Right atrium auricular region (tissue), 2 donors: Measurements from ENCODE around the gene SHLD2. TPM values are rescaled to one million over a fixed set of nuclear protein-coding genes. Genes with fewer than 3 reads are reported as not detected.
A peak's percentile ranks its signal among the peaks of the same experiment; 100 is the strongest.

Experiments
- DNase-seq: peaks from one replicate; pipeline ENCODE4 v3.0.0-alpha.2; 2019; ENCODE audit warnings: low spot score
- H3K27ac ChIP-seq, 2 donors: fragments of 200-600 bp; sonication (generic); 1 replicate in 1 of 2; 2 replicates in 1 of 2; pipeline ENCODE4 v1.5.1; 2016 to 2019
- H3K27me3 ChIP-seq, 2 donors: fragments of 200-600 bp; sonication (generic); one replicate each; pipeline versions ENCODE4 v1.5.1 to v1.6.0; 2017 to 2019
- H3K36me3 ChIP-seq: fragments of 200-600 bp; sonication (generic); one replicate; pipeline ENCODE4 v1.5.1; 2016
- H3K4me1 ChIP-seq, 2 donors: fragments of 200-600 bp; sonication (generic); one replicate each; pipeline versions ENCODE4 v1.5.1 to v1.6.0; 2017 to 2019
- H3K4me3 ChIP-seq, 2 donors: fragments of 200-600 bp; sonication (generic); 1 replicate in 1 of 2; 2 replicates in 1 of 2; pipeline ENCODE4 v1.5.1; 2017 to 2019; ENCODE audit warnings: mild to moderate bottlenecking in 1 of 2, moderate library complexity in 1 of 2
- H3K9me3 ChIP-seq, 2 donors: fragments of 200-600 bp; sonication (generic); one replicate each; pipeline ENCODE4 v1.5.1; 2019
- total RNA-seq, 2 donors: library from RNA; depleted of rRNA; stranded (reverse); fragments of >200 nt; gene quantifications; one replicate each; pipeline ENCODE4 v1.1.0, GENCODE V29; 2016
- TF ChIP-seq, protein P1 (sequence below), 2 donors: fragments of 200-600 bp; sonication (generic); IDR thresholded peaks; one replicate each; pipeline ENCODE4 v1.5.1; 2019; ENCODE audit warnings: antibody characterized with exemption in 2 of 2

The SHLD2 gene, protein sequence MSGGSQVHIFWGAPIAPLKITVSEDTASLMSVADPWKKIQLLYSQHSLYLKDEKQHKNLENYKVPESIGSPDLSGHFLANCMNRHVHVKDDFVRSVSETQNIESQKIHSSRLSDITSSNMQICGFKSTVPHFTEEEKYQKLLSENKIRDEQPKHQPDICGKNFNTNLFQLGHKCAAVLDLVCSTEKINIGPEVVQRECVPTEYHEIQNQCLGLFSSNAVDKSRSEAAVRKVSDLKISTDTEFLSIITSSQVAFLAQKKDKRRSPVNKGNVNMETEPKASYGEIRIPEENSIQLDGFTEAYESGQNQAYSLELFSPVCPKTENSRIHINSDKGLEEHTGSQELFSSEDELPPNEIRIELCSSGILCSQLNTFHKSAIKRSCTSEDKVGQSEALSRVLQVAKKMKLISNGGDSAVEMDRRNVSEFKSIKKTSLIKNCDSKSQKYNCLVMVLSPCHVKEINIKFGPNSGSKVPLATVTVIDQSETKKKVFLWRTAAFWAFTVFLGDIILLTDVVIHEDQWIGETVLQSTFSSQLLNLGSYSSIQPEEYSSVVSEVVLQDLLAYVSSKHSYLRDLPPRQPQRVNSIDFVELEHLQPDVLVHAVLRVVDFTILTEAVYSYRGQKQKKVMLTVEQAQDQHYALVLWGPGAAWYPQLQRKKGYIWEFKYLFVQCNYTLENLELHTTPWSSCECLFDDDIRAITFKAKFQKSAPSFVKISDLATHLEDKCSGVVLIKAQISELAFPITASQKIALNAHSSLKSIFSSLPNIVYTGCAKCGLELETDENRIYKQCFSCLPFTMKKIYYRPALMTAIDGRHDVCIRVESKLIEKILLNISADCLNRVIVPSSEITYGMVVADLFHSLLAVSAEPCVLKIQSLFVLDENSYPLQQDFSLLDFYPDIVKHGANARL
- total RNA-seq = 10 to 100 TPM; 13.5 to 16.5 TPM

DNA sequence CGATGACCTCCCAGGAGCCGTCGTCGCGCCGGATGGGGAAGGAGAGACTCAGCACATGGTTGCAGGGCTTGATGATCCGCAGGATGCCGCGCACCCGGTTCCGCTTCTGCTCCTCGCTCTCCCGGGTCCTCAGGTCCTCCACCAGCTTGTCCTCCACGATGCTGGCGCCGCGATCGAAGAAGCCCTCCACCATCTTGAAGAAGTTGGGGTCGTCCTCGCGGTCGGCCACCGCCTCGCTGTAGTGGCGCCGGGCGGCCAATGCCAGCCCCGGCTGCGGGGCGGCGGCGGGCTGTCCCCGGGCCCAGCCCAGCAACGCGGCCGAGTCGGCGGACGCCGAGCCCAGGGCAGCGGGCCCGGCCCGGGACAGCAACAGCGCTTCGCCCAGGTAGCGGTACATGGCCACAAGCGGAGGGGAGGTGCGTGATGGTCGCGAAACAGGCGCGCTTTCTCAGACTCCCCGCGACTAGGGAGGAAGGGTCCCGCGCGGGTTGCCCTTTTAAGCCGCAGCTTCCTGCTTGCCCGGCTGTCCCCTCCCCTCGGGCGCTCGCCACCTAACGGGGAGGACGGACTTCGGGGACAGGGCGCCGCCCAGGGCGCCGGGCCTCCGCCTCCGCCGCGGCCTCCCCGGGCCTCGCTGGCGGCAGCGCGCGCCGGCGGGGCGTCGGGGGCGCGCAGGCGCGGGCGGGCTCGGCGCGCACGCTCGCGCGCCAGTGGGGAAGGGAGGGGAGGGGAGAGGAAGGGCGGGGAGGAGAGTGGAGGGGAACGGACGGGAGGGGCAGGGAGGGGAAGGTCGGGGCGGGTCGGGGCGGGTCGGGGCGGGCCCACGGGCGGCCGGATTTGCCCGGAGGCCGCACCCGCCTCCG is at the start of gene SHLD2, which contains the start of gene GLUD1:
Gene SHLD2, plus strand, starts transcription at position 834 of the 863 bp plus-strand sequence. CDS start 56,149 bp downstream, outside the sequence.
Gene GLUD1, minus strand, starts transcription at position 471 of the 863 bp plus-strand sequence. Its CDS starts 74 bp downstream, at position 397.
- Histone ChIP-seq H3K36me3 (no peaks in the 10 kb centered on the region), H3K27me3 (no peaks in the 10 kb centered on the region), H3K4me3 (peak within 1 kb of the TSS; percentile 79 to 82), H3K9me3 (no peaks in the 10 kb centered on the region), H3K27ac (peak within 1 kb of the TSS; percentile 98 to 99), H3K4me1 (peaks cover 0 to 34% of the 10 kb centered on the region in 2 donors)
- peak; percentile 91 for DNase-seq
- TF ChIP-seq, protein P1, sequence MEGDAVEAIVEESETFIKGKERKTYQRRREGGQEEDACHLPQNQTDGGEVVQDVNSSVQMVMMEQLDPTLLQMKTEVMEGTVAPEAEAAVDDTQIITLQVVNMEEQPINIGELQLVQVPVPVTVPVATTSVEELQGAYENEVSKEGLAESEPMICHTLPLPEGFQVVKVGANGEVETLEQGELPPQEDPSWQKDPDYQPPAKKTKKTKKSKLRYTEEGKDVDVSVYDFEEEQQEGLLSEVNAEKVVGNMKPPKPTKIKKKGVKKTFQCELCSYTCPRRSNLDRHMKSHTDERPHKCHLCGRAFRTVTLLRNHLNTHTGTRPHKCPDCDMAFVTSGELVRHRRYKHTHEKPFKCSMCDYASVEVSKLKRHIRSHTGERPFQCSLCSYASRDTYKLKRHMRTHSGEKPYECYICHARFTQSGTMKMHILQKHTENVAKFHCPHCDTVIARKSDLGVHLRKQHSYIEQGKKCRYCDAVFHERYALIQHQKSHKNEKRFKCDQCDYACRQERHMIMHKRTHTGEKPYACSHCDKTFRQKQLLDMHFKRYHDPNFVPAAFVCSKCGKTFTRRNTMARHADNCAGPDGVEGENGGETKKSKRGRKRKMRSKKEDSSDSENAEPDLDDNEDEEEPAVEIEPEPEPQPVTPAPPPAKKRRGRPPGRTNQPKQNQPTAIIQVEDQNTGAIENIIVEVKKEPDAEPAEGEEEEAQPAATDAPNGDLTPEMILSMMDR (IDR thresholded peaks at IDR 0.05) = no peak

DNA sequence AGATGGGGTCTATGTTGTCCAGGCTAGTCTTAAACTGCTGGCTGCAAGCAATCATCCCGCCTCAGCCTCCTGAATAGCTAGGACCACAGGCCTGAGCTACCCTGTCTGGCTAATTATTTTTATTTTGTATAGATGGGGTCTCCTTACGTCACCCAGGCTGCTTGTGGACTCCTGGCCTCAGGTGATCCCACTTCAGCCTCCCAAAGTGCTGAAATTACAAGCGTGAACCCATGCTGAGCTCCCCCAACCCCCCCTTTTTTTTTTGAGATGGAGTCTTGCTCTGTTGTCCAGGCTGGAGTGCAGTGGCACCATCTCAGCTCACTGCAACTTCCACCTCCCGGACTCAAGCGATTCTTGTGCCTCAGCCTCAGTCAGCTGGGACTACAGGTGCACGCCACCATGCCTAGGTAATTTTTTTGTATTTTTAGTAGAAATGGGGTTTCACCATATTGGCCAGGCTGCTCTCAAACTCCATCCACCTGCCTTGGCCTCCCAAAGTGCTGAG is 49.5 kb upstream of the SHLD2 start:
- peaks cover 19% of the 10 kb centered on the region for H3K36me3 ChIP-seq
- H3K9me3 ChIP-seq = no peaks in the 10 kb centered on the region
- TF ChIP-seq, protein P1 (IDR thresholded peaks at IDR 0.05) = no peak
- H3K27ac ChIP-seq = no peak overlapping the region
- H3K27me3 ChIP-seq = no peaks in the 10 kb centered on the region
- no peak for DNase-seq
- H3K4me1 ChIP-seq = no peaks in the 10 kb centered on the region
- H3K4me3 ChIP-seq = no peak overlapping the region

DNA sequence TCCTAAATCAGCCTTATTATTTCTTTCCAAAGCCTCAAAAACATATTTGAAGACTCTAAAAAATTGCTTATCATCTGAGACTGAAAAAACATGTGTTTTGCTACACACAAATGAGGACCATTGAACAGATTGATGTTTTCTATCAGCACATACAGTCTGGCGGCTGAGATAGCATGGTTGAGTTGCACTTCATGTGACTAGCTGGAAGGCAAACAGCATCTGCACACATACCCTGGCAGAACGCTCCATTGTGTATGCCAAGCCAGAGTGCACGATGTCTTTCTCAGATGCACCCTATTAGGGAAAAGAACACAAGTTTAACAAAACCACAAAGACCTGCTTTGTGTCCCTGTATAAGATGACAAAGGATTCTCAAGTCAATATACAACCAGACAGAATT is 41.9 kb upstream of the SHLD2 start:
- H3K27ac ChIP-seq = peak overlapping the region; percentile 20 to 46
- H3K9me3 ChIP-seq = no peaks in the 10 kb centered on the region
- DNase-seq = no peak
- TF ChIP-seq, protein P1 (IDR thresholded peaks at IDR 0.05) = no peak
- peaks cover 64% of the 10 kb centered on the region for H3K36me3 ChIP-seq
- H3K4me1 ChIP-seq = peaks cover 0 to 10% of the 10 kb centered on the region in 2 donors
- no peak overlapping the region for H3K4me3 ChIP-seq
- H3K27me3 ChIP-seq = no peaks in the 10 kb centered on the region

DNA sequence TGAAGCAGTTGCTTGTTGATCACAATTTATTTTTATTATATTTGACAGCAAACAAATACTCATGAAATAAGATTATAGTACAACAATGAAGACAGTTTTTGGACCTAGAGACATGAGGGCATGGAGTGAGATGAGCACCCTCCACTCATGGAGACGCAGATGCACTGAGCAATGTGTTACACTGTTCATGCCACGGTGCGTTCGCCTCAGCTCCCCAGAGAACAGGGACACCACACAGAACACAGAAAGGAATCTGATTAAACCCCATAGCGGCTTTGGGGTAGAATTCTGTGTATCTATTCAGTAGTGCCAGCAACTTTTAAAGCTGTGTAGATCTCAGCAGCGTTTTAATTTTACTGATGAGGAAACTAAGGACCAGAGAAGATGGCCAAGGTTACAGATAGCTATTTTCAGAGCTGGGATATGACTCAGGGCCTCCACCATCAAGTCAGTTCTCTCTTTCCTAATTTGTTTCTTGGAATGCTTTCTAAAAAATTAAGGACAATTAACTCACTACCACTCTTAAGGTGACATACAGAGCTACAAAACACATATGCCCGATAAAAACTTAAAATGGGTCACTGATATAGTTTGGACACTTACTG is 41.3 kb upstream of the SHLD2 start:
- H3K9me3 ChIP-seq = no peaks in the 10 kb centered on the region
- peak overlapping the region; percentile 11 to 20 for H3K27ac ChIP-seq
- DNase-seq = no peak
- TF ChIP-seq, protein P1 (IDR thresholded peaks at IDR 0.05) = no peak
- no peaks in the 10 kb centered on the region for H3K27me3 ChIP-seq
- H3K4me3 ChIP-seq = no peak overlapping the region
- peaks cover 0 to 10% of the 10 kb centered on the region in 2 donors for H3K4me1 ChIP-seq
- peaks cover 65% of the 10 kb centered on the region for H3K36me3 ChIP-seq
